Suppressor macrophage treated with lipopolysaccharide for 1 hour (primary cell): ENCODE data around the gene VPS39.

Source experiments
- DNase-seq, 3 donors: peaks; one replicate each; pipeline ENCODE4 v3.0.0-alpha.2; 2020 to 2022

Gene VPS39

DNA sequence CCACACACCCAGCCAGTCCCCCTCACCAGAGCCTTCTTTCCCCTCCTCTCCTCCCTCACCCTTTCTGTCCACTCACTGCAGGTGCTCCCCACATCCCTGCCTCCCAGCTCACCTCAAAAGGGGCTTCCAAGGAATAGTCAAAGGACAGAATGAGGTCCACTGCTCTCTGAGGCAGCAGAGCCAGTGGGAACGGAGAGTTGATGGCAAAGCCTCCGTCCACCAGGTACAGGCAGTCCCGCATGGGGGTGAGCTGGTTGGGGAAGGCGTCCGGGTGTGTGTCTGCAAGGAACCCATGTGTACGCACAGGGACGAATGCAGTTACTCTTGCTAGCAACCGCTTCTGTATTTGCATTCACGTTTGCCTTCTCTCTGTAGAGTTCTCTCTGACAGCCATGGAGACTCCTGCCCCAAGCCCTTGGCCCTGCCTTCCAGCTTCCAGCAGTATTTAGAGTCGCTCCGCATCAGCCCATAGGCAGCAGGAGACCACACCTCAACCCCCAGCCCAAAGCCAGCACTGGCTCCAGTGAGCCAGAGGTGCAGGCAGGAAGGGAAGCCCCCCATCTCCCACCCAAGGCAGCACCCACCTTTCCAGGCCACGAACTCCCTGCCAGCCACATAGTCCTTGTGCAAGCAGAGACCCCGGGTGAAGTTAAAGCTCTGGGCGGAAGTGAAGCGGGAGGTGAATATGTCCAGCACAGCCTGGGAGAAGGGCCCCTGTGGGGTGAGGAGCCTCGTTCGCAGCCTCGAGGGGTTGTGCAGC is 64.1 kb downstream of the VPS39 start:
- DNase-seq = no peak

DNA sequence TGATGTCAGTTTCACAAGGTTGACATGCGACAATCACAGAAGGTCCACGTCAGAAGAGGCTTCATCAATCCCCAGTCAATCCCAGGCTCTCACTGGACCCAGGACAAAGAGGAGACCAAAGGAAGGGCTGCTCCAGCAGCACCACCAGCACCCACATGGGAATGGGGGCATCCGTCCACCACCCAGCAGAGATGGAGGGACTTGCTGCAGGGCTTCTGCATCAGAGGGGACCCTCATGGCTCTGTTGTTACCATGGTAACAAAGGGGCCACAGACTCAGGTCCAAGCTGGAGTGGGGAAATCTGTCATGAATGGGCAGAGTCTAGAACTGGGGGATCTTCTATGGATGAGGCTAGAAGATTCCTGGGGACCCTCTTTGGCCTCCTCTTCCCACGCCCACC is 64.7 kb downstream of the VPS39 start:
- DNase-seq = no peak

DNA sequence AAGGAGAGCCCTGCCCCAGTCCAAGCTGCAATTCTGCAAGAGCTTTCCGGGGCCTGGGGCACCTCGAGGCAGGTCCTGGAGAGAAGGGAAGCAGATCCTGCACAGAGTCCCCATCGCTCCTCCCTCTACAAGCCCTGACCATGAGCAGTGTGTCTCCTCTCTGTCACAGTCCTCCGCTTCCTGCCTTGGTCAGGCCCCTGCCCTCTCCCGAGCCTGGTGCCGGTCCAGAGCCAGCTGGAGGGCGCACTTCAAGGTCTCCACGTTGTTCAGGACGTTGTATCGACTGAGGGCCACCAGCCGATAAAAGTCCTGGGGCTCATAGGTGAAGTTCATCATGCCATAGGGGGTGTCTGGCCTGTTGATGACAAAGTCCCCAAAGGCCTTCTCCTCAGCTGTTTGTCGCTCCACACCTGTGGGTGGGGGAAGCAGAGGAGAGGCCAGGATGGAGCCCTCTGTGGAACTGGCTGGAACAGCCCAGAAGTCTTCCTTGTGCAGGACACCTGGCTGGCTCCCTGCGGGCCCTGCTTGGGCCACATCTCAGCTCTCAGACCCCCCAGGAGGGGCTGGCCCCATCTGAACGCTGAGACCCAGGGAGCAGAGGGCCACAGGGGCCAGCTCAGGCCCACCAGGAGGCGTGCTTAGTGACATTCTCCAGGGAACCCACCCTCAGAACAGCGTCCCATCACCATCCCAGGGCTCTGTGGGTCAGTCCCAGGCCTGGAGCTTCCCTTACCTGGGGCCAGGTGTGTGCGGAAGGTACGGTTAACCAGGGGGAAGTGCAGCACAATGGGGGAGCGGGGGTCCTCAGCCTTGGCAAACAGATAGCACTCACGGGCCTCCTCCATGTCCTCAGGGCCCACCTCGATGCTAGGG is 66.1 kb downstream of the VPS39 start:
- DNase-seq = no peak

DNA sequence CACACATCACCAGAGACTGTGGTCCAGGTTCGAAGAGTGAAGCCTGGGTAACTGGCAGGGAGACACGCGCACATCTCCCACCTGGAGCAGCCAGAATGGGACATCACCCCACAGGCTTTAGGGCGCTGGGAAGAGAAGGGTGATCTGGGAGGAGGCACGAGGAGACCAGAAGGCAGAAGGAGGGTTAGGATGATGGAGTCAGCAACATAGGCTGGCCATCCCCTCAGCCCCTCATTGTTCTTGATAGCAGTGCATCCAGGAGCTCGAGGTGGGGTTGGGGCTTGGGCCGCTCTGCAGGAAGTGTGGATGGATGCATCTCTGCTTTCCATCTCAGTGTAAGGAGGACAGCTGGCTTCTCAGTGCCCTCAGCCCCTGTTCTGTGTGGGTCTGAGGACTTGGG is 66.9 kb downstream of the VPS39 start:
- DNase-seq = no peak

DNA sequence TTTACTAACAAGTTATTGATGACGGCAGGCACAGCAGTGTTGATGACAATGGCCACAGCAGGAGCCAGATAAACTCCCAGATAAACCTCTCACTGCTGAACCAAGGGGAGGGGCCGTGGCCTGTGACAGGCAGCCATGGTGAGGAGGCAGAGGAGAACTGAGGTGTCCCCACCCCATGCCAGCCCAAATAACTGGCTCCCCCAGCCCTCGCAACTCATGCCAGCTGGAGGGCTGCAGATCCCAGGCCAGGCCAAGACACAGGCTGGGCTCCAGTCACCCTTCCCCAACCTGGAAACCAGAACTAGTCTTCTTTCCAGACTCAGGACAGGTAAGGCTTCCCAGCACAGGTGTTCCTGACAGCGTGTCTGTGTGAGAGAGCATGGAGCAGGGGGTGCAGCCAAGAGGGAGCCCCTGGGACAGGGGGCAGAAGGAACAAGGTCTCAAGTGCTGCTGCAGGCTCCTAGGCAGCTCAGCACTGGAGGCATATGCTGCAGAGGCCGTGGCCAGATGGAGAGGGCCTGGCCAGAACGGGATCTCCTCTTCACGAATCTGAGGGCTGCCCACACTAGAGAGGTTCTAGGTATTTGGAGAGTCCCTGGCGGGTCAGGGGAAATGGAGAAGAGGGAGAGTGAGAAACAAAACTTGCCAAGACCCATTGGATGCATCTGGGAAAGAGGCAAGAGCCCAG is 67.6 kb downstream of the VPS39 start:
- no peak for DNase-seq

DNA sequence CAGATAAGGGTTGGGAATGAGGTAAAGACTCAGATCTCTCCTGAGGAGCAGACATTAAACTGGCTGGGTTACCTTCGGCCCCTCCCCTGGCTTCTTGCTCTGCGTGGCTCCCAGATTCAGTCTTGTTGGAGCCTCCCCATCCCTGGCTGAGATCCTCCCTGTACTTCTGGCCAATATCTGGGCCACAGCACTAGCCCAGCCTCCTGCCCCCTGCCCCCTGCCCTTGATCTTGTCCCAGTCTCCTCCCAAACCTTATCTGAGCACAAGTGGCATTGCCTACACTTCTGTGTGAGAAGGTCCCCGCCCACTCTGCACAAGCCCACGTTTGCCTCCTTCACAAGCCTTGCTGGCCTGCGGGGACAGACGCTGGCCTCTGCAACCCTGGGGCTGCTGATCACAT is 68.5 kb downstream of the VPS39 start:
- DNase-seq = peak in 1 of 3 donors; percentile 42

DNA sequence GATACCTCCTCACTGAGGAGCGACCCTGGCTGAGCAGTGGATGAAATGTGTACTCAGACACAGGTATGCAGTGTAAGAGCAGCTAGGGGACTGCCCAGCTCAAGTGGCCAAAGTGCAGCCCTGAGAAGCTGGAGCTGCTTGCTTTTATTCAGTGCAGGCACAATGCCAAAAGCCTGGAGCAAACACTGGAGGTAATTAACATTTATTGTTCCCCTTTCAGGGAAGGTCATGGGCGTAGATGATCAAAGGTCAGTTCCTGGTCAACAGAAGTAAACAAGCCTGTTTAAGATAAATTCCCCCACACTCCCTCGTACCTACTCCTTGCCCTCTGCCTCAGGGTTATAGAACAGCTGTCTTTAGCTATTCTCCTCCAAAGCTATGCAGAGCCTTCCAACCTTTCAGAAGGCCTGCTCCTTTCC is 69.1 kb downstream of the VPS39 start:
- peak; percentile 20 to 36 (median 28) for DNase-seq

DNA sequence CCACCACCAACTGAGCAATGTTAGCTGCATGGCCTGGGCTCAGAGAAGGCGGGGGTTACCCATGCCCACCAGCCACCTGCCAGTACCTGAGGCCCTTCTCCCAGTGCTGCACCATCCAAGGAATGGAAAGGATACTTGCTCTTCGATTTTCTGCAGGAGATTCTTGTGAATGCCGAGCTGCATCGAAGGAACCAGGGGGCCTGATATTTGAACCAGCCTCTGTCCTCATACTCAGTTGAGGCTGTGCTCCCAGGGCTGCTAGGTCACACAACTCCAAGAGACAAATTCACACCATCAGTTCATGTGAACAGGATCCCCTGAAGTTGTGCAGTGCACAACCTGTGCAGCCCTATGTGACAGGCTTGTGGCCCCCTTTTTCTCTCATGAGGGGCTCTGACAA is 69.7 kb downstream of the VPS39 start:
- DNase-seq = no peak

DNA sequence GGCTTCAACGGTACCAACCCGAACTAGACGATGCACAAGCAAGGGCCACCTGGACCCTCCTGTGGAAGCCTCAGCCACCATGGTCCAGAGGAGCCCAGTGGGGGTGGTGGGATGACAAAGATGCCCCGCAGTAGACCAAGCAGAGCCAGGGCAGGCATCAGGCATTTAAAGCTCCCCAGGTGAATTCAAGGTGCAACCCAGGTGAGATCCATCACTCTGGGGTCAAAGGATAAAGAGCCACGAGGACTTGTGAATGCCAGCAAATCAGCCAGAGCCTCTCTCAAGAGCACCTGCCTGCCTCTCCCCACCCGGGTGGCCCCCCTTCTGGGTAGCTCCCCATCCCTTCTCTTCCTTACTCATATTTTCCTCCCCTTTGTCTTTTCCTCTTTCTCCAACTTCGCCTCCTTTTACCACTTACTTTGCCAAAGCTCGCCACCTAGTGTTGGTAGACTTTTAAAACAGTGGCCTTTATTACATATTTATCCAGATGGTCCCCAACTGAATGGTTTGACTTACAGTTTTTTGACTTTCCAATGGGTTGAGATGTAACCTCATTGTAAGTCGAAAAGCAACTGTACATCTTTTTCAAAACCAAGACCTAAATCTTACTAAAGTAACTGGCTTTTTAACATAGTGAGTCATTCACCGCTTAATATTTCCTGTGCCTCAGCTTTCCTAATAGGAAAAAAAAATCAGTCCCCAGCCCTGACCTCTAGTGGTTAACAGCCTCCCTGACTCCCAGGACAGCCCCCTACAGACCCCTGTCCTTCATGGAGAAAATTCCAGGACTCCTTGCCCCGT is 70.4 kb downstream of the VPS39 start:
- peak; percentile 69 to 75 (median 75) for DNase-seq

DNA sequence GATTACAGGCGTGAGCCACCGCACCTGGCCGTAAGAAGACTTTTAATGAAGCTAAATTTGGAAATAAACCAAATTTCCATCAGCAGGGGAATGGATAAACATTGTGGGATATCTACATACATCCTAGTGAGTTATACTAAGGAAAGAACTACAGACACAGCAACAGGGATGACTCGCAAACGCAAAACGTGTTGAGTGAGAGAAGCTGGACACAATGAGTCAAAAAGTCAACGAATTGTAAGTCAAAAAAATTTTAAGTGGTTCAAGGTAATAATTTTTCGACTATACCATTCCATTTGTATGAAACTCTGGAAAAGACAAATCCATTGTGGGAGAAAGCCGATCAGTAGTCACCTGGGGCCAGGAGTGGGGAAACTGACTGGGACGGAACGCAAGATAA is 71.6 kb downstream of the VPS39 start:
- no peak for DNase-seq

DNA sequence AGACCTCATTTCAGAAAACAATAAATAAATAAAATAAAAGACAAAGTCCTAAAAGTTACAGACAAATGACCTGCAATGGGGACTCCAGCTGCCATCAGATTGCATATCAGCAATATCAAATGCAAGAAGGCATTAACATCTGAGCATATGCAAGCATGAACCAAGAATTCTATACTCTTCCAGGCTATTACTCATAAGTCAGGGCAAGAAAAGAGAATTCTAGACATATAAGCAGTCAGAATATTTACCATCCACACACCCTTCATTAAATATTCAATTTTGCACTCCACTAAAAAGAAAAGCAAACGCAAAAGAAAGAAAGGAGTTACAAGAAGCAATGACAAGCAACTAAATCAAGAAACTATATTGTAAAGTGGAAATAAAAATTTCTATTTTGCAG is 72.8 kb downstream of the VPS39 start:
- DNase-seq = no peak

DNA sequence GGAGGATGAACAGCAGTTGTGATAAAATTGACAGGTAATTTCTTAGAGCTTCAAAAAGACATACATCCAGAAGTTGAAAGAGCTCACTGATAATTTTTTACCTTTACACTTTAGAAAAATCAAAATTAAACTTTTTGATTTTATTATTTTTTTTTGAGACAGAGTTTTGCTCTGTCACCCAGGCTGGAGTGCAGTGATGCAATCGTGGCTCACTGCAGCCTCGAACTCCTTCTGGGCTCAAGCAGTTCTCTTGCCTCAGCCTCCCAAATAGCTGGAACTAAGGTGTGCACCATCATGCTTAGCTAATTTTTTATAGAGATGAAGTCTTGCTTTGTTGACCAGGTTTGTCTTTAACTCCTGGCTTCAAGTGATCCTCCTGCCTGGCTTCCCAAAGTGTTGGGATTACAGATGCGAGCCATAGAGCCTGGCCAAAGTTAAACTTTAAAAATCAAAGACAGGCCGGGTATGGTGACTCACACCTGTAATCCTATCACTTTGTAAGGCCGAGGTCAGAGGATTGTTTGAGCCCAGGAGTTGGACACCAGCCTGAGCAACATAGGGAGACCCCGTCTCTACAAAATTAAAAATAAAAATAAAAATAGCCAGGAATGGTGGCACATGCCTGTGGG is 73.4 kb downstream of the VPS39 start:
- DNase-seq = no peak

DNA sequence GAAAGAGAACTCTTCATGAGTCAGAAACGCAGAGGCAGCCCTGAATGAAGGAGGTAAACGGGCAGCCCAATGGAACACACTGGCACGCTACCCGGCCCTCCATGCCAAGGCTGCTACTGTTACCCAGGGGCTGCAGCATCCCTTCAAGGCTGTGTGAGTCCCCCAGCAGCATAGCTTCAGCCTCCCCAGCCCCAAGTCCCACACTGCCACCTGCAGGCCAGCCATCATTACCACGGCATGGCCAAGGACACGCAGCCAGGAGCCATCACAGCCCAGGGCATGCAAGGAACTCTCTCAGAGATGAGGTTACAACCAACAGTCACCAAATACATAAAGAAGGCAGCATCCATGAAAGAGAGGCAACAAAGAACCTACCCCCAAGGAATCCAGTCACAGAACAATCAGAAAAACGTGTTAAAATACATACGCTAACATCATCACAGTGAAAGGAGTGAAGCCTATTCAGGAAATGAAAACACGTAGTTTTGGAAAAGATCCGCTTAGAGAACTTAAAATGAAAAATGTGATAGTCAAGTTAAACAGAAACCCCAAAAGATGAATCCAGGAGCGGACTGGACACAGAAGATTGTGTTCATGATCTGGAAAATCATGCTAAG is 74.1 kb downstream of the VPS39 start:
- peak; percentile 64 to 85 (median 81) for DNase-seq

DNA sequence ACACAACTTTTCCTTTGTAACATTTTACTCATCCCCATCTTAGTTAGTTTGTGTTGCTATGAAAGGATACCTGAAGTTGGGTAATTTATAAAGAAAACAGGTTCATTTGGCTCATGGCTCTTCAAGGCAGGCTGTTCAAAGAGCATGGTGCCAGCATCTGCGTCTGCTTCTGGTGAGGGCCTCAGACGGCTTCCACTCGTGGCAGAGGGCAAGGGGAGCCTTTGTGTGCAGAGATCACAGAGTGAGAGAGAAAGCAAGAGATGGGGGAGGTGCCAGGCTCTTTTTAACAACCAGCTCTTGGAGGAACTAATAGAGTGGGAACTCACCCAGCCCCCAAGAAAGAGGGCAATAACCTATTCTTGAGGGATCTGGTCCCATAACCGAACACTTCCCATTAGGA is 74.7 kb downstream of the VPS39 start:
- DNase-seq = no peak

DNA sequence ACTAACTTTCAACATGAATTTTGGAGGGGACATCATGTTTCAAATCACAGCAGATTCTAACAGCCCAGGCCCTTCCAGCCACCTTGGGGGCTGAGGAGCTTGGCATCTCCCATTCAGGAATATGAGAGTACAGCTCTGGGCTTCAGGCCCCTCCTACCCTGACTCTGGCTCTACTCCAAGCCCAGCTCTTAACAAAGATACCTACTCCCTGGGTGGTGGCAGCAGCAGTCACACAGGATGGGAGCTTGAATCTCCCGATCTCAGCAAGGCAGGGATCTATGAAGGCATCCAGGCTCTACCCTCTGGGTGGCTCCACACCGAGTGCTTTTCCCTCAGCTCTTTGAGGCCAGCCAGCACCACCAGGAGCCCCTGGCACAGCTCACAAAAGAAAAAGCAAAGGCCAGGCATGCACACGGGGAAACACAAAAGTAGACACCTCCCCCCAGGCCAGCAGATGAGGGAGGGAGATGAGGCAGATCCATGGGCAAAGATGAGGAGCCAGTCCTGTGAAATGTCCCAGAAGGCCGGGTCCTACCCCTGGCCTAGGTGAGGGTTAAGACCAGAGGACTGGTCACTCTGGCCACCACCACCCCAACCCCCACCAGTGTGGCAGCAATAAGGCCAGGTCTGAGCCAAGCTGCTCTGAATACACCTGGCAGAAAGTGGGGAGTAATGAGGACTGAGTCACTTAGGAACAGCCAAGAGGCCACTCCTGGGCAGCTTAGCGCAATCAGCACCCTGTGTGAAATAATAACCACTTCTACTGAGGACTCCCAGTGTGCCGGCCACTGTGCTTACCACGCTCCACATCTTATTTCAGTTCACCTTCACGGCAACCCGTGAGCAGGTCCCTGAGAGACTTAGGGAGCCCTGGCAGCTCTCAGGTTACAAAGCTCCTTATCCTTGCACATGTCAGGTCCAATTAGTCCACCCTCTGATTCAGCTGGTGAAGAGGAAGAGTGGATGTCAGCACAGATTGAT is 76.0 kb downstream of the VPS39 start:
- DNase-seq = no peak

DNA sequence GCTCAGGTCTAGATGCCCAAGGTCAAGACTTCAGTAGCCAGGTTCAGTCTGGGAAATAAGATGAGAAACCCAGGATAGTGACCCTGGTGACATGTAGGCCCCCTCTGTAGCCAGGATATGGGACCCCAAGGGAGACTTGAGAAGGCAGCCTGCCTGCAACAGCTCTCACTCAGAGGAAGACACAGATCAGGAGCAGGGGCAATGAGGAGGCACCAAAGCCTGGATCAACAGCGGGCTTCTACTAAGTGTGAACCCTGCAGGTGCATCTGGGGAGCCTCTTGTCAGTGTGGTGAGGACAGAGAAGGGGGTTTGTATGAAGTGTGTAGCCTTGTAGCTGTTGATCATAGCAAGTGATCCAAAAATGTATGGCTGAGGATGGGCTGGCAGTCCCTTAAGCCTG is 77.1 kb downstream of the VPS39 start:
- DNase-seq = no peak

DNA sequence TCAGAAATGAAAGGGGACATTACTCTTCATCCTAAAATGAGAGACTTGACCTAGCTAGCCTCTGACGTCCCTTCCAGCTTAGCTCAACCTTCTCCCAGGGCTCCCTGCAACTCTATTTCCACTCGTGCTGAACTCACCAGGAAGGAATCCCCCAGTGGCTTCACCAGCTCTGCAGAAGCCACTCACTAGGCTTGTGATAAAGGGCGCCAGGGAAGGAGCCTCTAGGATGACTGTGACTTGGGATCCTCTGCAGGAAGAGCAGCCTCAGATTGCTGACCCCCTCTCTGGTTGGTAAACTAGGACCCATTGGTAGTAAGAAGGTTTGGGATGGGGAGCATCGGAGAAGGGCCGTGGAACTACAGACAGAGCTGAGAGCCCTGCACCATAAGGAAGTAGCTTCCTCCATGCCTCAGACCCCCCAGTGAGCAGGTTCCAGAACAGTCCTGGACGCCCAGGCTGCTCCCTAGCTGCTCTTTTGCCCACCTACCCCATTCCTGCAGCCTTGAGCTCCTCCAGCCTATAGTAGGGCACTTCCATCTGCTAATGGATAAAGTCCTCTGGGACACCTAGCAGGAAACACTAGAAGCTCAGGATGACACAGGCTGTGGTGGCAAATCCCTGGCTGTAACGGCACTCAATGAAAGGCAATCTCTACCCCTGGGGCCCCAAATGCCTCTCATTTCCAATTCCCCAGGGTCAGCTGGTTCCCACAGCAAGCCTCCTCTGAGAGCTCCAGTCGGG is 77.7 kb downstream of the VPS39 start:
- DNase-seq = no peak

DNA sequence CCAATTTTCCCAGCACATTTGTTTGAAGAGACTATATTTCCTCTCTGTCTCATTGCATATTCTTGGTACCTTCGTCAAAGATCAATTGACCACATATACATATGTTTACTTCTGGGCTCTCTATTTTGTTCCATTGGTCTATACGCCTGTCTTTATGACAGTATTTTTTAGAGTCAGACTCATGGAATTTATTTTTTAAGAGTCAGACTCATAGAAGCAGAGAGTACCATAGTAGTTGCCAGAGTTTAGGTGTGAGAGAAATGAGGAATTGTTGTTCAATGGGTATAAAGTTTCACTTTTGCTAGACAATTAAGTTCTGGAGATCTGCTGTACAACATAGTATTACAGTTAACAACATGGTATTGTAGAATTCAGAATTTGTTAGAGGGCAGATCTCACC is 78.7 kb downstream of the VPS39 start:
- DNase-seq = no peak

DNA sequence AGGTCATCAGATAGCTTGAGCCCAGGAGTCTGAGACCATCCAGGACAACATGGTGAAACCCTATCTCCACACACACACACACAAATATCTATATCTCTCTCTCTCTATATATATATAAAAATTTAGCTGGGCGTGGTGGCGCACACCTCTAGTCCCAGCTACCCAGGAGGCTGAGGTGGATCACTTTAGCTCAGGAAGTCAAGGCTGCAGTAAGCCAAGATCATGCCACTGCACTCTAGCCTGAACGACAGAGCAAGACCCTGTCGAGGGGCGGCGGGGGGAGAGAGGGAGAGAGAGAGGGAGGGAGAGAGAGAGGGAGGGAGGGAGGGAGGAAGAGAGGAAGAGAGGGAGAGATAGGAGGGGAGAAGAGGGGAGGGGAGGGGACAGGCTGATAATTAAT is 79.6 kb downstream of the VPS39 start:
- DNase-seq = no peak

DNA sequence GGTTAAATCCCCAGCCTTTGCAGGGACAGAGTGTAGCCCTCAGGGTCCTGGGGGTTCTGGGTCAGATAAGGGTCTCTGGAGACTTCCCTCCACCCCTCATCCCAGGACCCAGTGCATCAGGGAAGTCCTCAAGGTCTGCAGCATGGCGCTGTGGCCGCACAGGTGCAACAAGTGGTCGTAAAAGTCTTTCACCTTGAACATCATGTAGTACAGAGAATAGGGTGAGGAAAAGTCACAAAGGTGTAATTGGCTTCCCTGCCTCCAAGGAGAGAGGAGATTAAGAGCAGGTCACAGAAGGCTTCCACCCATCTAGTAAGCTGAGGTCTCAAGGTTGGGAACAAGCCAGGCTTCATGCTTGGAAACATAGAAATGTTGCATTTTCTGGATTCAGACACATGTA is 84.6 kb downstream of the VPS39 start:
- DNase-seq = no peak
